Mesenteric fat pad (tissue), 1 donor: ENCODE results near the gene WNT9A. TPM values are rescaled to one million over a fixed set of nuclear protein-coding genes. Genes with fewer than 3 reads are reported as not detected.

Source experiments
- microRNA-seq: library from miRNA; unstranded; fragments of <30 nt; microRNA quantifications from one replicate; pipeline ENCODE4 v1.2.0, GENCODE V29; 2020; ENCODE audit warnings: borderline number of aligned reads
- total RNA-seq: library from RNA; stranded (reverse); fragmentation: NEBNext Ultra II Directional; extraction: Animal tissue kit (Norgen Biotek cat#: 25700); gene quantifications from one replicate; pipeline ENCODE4 v1.2.1, GENCODE V29; 2021
- donor health status: DM: yes; HTN: yes; CAD: no.

Gene WNT9A
- total RNA-seq, 1 donor from 2014 or later: 1.3 TPM

Small RNA genes lying within 50 kb of the gene (microRNA-seq; reads per million reads assigned to microRNA genes)
- not detected for gene MIR5008

Other genes with a start within 250 kb of the WNT9A start
- gene JMJD4, start 212.6 kb downstream of the WNT9A start, total RNA-seq: 18.4 TPM
- gene SNAP47, start 212.5 kb downstream of the WNT9A start, total RNA-seq: 18.8 TPM
- not detected for gene PRSS38, start 132.3 kb downstream of the WNT9A start, total RNA-seq
- gene WNT3A, start 59.1 kb upstream of the WNT9A start, total RNA-seq: not detected
- 352 TPM for gene ARF1, start 134.8 kb upstream of the WNT9A start, total RNA-seq
- 5.6 TPM for gene C1orf35, start 155.4 kb upstream of the WNT9A start, total RNA-seq
- 38.9 TPM for gene MRPL55, start 161.4 kb upstream of the WNT9A start, total RNA-seq
- gene GUK1, start 192.3 kb upstream of the WNT9A start, total RNA-seq: 220 TPM
- gene GJC2, start 202.0 kb upstream of the WNT9A start, total RNA-seq: 2.6 TPM
- 7.5 TPM for gene IBA57, start 217.9 kb upstream of the WNT9A start, total RNA-seq